ENCODE measurements around the gene GREM1.

DNA sequence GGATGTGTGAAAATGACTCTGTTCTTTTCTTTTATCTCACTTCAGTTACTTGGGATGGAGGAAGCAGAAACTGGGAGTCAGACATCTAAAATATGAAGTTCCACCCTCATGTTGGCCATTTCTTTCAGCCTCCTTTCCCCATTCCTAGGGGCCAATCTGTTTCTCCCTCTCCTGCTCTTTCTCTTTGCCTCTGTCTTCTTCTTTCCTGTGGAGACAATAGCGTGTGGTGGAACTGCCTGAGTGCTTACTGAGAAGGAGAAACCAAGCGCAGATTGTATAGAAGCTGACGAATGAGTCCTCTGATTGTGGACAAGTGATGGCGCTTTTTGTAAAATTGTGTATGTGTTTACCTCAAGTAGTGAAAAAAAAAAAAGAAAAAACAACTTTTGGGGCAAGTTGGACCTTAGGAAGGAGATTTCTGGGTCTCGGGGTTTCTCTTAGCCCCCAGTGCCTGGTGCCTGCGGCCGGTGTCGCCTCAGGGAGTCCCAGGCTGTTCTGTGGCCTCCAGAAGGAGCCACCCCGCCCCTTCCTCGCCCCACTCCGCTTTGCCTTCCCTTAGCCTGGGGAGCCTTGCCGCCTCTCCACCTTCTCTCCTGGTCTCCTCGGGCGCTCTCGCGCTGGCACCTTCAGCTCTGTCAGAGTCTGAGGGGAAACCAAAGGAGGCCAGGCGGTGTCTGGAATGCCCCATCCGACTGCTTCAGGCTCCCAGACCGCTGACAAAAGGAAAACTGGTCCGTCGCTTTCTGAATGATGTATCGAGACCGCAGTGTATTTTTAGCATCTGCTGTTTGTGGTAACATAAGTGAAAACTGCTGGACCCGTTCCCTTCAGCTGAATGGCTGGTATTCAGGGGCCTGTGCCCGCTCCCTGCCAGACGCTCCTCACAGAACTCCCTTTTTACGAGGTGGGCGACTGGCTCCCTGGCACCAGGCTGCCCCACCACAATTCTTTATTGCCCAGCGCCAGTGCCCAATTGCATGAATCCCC is 46.2 kb upstream of the GREM1 start:
- TF ChIP-seq CTCF (IDR thresholded peaks at IDR 0.05) (no peak), POLR2A (IDR thresholded peaks at IDR 0.05) (no peak)

Data from thyroid gland (tissue), 4 donors.